Endothelial cell of umbilical vein (primary cell): ENCODE results near the gene MBTPS2. TPM values are rescaled to one million over a fixed set of nuclear protein-coding genes. Genes with fewer than 3 reads are reported as not detected.

Source experiments
- BruUV-seq: library from RNA; stranded (reverse); fragments of 400-500 nt; replicated peaks from 2 replicates; lab custom pipeline; 2021; lab: Mats Ljungman, UMichigan
- CTCF ChIA-PET: fragments of 300-600, 350-600 bp; sonication (Branson Sonifier 250); formaldehyde crosslinking; loops from one replicate; lab custom pipeline; 2021; ENCODE audit warnings: antibody characterized with exemption, inconsistent platforms; lab: Charles Lee
- POLR2A ChIA-PET: fragments of 300-600, 350-600 bp; sonication (Branson Sonifier 250); formaldehyde crosslinking; loops from one replicate; lab custom pipeline; 2021; ENCODE audit warnings: antibody characterized with exemption, inconsistent platforms; lab: Charles Lee
- DNase-seq: peaks from one replicate; pipeline ENCODE4 v3.0.0-alpha.2; 2011; ENCODE audit warnings: low read depth, low spot score
- FAIRE-seq: peaks from 2 replicates; lab custom pipeline; 2011; peaks lifted over from hg19 to GRCh38; lab: Jason Lieb, UNC
- H2AFZ ChIP-seq: 2 replicates; pipeline ENCODE4 v1.6.0; 2012; ENCODE audit warnings: low read depth, low read length, control low read depth, inconsistent platforms
- H3K27ac ChIP-seq: 2 replicates; pipeline ENCODE4 v1.5.1; 2011; ENCODE audit warnings: low read depth, mild to moderate bottlenecking, control low read depth, low read length, moderate library complexity; ENCODE audit not compliant: insufficient read depth
- H3K27me3 ChIP-seq, 2 experiments: 2 replicates each; pipeline versions ENCODE4 v1.6.0 to v1.6.1; 2011; ENCODE audit warnings: low read length in 2 of 2, mixed read lengths in 1 of 2; ENCODE audit not compliant: control insufficient read depth in 2 of 2, insufficient read depth in 2 of 2
- H3K36me3 ChIP-seq, 2 experiments: 2 replicates in 1 of 2; 3 replicates in 1 of 2; pipeline ENCODE4 v1.5.1; 2011; ENCODE audit warnings: low read length in 2 of 2, mild to moderate bottlenecking in 1 of 2, moderate library complexity in 1 of 2; ENCODE audit not compliant: control insufficient read depth in 2 of 2, insufficient read depth in 2 of 2; ENCODE audit errors: extremely low read depth in 1 of 2
- H3K4me1 ChIP-seq: 3 replicates; pipeline ENCODE4 v1.5.1; 2011; ENCODE audit warnings: mild to moderate bottlenecking, low read length; ENCODE audit not compliant: control insufficient read depth, insufficient read depth; ENCODE audit errors: extremely low read depth
- H3K4me2 ChIP-seq: 2 replicates; pipeline ENCODE4 v1.6.1; 2011; ENCODE audit warnings: low read length, control low read depth, mixed read lengths; ENCODE audit not compliant: insufficient read depth
- H3K4me3 ChIP-seq, 3 experiments: fragments of 200-600 bp in 1 of 3; sonication (generic), shearing (Covaris generic) in 1 of 3; replicated peaks in 1 of 3; 2 replicates each; pipeline ENCODE4 v1.5.1; 2011 to 2016; ENCODE audit warnings: control low read depth in 3 of 3, low read length in 3 of 3, mild to moderate bottlenecking in 2 of 3, inconsistent platforms in 1 of 3, low read depth in 1 of 3, moderate library complexity in 1 of 3; ENCODE audit not compliant: insufficient read depth in 1 of 3
- H3K79me2 ChIP-seq: 2 replicates; pipeline ENCODE4 v1.6.0; 2012; ENCODE audit warnings: low read length, inconsistent platforms; ENCODE audit not compliant: control insufficient read depth, insufficient read depth
- H3K9ac ChIP-seq: replicated peaks from 2 replicates; pipeline ENCODE3; 2011; ENCODE audit warnings: low read length, control low read depth; ENCODE audit not compliant: insufficient read depth; ENCODE audit errors: extremely low read depth
- H3K9me1 ChIP-seq: replicated peaks from 3 replicates; pipeline ENCODE4 v1.6.0; 2011; ENCODE audit warnings: mild to moderate bottlenecking, low read length; ENCODE audit not compliant: control insufficient read depth, insufficient read depth; ENCODE audit errors: extremely low read depth
- H3K9me3 ChIP-seq: replicated peaks from 2 replicates; pipeline ENCODE4 v1.5.1; 2012; ENCODE audit warnings: low read length, inconsistent platforms; ENCODE audit not compliant: control insufficient read depth, insufficient read depth
- H4K20me1 ChIP-seq: replicated peaks from 2 replicates; pipeline ENCODE3; 2011; ENCODE audit warnings: mild to moderate bottlenecking, low read length; ENCODE audit not compliant: control insufficient read depth, insufficient read depth; ENCODE audit errors: extremely low read depth
- CTCF ChIP-seq, 2 donors: IDR thresholded peaks; 1 replicate in 1 of 2; 2 replicates in 1 of 2; pipeline ENCODE4 v1.5.1; 2011; ENCODE audit warnings: low read length in 2 of 2, mild to moderate bottlenecking in 2 of 2, moderate library complexity in 2 of 2, control low read depth in 1 of 2, inconsistent platforms in 1 of 2, low read depth in 1 of 2; ENCODE audit not compliant: insufficient read depth in 1 of 2; ENCODE audit errors: extremely low read depth in 1 of 2
- EZH2 ChIP-seq: IDR thresholded peaks from 2 replicates; pipeline ENCODE4 v1.6.1; 2012; ENCODE audit warnings: borderline replicate concordance, low read depth, mild to moderate bottlenecking, moderate library complexity, low read length, inconsistent platforms; ENCODE audit not compliant: severe bottlenecking
- FOS ChIP-seq: IDR thresholded peaks from 2 replicates; pipeline ENCODE4 v1.6.1; 2011; ENCODE audit warnings: mild to moderate bottlenecking, low read length, moderate library complexity, borderline replicate concordance; ENCODE audit not compliant: insufficient read depth
- GATA2 ChIP-seq: IDR thresholded peaks from 2 replicates; pipeline ENCODE4 v1.7.0; 2011; ENCODE audit warnings: low read depth, mild to moderate bottlenecking, moderate library complexity, mixed read lengths, low read length; ENCODE audit not compliant: insufficient read length, insufficient read depth
- JUN ChIP-seq: IDR thresholded peaks from 2 replicates; pipeline ENCODE4 v1.6.1; 2011; ENCODE audit warnings: borderline replicate concordance, low read depth; ENCODE audit not compliant: insufficient read length, insufficient read depth
- MAX ChIP-seq: IDR thresholded peaks from 2 replicates; pipeline ENCODE4 v1.6.1; 2011; ENCODE audit not compliant: insufficient read depth, insufficient read length
- MYC ChIP-seq: IDR thresholded peaks from one replicate; pipeline ENCODE4 v1.6.1; 2011; ENCODE audit warnings: mild to moderate bottlenecking, low read depth, low read length
- POLR2A ChIP-seq: IDR thresholded peaks from 2 replicates; pipeline ENCODE4 v1.6.1; 2012; ENCODE audit warnings: low read depth, mild to moderate bottlenecking, control low read depth, low read length
- POLR2AphosphoS5 ChIP-seq: IDR thresholded peaks from 2 replicates; pipeline ENCODE4 v1.6.1; 2012; ENCODE audit warnings: low read depth, mild to moderate bottlenecking, control low read depth, low read length, moderate library complexity; ENCODE audit not compliant: insufficient read depth
- dilution Hi-C: fragments of 300-500 bp; cut with MboI; formaldehyde crosslinking; loops from one replicate; pipeline ENCODE4 v1.15.0; 2019; ENCODE audit warnings: low sequenced_read_pairs; ENCODE audit not compliant: extremely low pct_ligation_motif_present
- intact Hi-C: fragments of 100-400 bp; cut with micrococcal nuclease; formaldehyde crosslinking; loops from one replicate; pipeline ENCODE4 v1.10.0; 2022
- polyA plus RNA-seq, 4 experiments: library from polyadenylated mRNA; depleted of rRNA in 3 of 4; stranded (reverse) in 3 of 4; unstranded in 1 of 4; fragments of >200 nt; gene quantifications; 2 replicates each; pipeline versions ENCODE4 v1.2.1 to v1.2.3, GENCODE V29; 2011 to 2012; ENCODE audit warnings: missing spikeins in 1 of 4
- total RNA-seq: library from RNA; stranded (reverse); gene quantifications from 2 replicates; pipeline ENCODE4 v1.2.3, GENCODE V29; 2021

Gene MBTPS2
- total and polyA plus RNA-seq, 2 donors (not counting 3 experiments of a cell fraction or from before 2014, with no cell fraction given), result 11.4 to 16.4 TPM

DNA sequence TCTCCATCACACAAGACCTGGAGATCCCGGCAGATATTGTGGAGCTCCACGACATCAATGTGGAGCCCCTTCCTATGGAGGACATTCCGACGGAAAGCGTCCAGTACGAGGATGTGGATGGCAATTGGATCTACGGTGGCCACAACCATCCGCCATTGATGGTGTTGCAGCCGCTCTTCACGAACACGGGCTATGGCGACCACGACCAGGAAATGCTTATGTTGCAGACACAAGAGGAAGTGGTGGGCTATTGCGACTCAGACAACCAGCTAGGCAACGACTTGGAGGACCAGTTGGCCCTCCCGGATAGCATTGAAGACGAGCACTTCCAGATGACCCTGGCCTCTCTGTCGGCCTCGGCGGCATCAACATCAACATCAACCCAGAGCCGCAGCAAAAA lies 17.1 kb downstream of the MBTPS2 start:
- Histone ChIP-seq H2AFZ (no peak overlapping the region), H3K4me1 (no peaks in the 10 kb centered on the region), H3K79me2 (no peaks in the 10 kb centered on the region), H3K9ac (no peak overlapping the region), H4K20me1 (no peaks in the 10 kb centered on the region), H3K4me2 (no peak overlapping the region), H3K9me3 (no peaks in the 10 kb centered on the region), H3K4me3 (no peak overlapping the region), H3K36me3 (peaks cover 0 to 3% of the 10 kb centered on the region in 2 experiments), H3K27ac (no peak overlapping the region), H3K9me1 (no peaks in the 10 kb centered on the region), H3K27me3 (no peaks in the 10 kb centered on the region)
- DNase-seq, result no peak
- TF ChIP-seq FOS (no peak), MAX (no peak), EZH2 (no peak), CTCF (IDR thresholded peaks at IDR 0.05; ENCODE audit: extremely low read depth in 1 of 2, insufficient read depth in 1 of 2, low read depth in 1 of 2, low read length in 2 of 2) (no peak), POLR2AphosphoS5 (no peak), MYC (no peak), POLR2A (no peak), JUN (no peak), GATA2 (no peak)
- ChIA-PET POLR2A (no interaction called here), CTCF (no interaction called here)
- no TSS peak for BruUV-seq
- intact Hi-C loops, result no loop called here
- dilution Hi-C loops, result no loop called here
- no peak for FAIRE-seq
